ENCODE results near the gene GFRA1.

DNA sequence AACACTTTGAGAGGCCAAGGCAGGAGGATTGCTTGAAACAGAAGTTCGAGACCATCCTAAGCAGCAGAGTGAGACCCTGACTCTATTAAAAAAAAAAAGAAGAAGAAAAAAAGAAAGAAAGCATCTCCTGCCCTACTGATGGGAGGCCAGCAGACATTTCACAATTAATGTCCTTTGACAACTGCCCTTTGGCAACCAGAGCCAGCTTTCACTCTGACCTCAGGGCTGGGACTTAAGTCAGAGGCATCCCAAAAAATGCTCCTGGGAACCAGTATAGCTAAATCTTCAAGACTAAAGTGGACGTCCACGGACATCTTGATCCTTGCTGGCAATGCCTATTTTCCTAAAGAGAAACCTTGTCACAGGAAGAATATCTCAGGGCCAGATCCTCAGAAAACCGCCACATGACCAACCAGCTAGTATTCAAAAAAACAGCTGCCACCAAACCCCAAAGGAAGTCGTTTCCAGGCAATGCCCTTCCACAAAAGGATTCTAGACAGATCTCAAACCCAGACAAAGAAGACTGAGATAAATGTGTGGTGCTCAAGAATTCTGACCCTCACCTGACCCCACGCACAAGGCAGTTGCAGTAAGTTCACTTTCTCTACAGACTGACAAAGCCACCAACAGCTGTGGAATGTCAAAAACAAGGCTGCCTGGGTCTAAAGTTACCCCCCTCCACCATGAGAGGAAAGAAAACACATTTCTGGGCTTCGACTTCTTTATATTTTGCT, 18.4 kb downstream of the GFRA1 start:
- TF ChIP-seq, protein P1, sequence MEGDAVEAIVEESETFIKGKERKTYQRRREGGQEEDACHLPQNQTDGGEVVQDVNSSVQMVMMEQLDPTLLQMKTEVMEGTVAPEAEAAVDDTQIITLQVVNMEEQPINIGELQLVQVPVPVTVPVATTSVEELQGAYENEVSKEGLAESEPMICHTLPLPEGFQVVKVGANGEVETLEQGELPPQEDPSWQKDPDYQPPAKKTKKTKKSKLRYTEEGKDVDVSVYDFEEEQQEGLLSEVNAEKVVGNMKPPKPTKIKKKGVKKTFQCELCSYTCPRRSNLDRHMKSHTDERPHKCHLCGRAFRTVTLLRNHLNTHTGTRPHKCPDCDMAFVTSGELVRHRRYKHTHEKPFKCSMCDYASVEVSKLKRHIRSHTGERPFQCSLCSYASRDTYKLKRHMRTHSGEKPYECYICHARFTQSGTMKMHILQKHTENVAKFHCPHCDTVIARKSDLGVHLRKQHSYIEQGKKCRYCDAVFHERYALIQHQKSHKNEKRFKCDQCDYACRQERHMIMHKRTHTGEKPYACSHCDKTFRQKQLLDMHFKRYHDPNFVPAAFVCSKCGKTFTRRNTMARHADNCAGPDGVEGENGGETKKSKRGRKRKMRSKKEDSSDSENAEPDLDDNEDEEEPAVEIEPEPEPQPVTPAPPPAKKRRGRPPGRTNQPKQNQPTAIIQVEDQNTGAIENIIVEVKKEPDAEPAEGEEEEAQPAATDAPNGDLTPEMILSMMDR (IDR thresholded peaks at IDR 0.05; ENCODE audit: extremely low read depth in 1 of 2, insufficient read depth in 1 of 2, low read depth in 1 of 2, low read length in 2 of 2), result no peak
- no peak for TF ChIP-seq POLR2AphosphoS5 (IDR thresholded peaks at IDR 0.05; ENCODE audit: insufficient read depth, low read depth, low read length)
- no peak for TF ChIP-seq POLR2A (IDR thresholded peaks at IDR 0.05; ENCODE audit: low read depth, low read length)
- TF ChIP-seq EZH2 (IDR thresholded peaks at IDR 0.05; ENCODE audit: borderline replicate concordance, low read depth, low read length, severe bottlenecking), result no peak
- no peak for TF ChIP-seq GATA2 (IDR thresholded peaks at IDR 0.05; ENCODE audit: insufficient read depth, insufficient read length, low read depth, low read length)
- TF ChIP-seq, protein P2, sequence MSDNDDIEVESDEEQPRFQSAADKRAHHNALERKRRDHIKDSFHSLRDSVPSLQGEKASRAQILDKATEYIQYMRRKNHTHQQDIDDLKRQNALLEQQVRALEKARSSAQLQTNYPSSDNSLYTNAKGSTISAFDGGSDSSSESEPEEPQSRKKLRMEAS (IDR thresholded peaks at IDR 0.05; ENCODE audit: insufficient read depth, insufficient read length), result no peak
- TF ChIP-seq FOS (IDR thresholded peaks at IDR 0.05; ENCODE audit: borderline replicate concordance, insufficient read depth, low read length), result no peak
- no peak for TF ChIP-seq MYC (IDR thresholded peaks at IDR 0.05; ENCODE audit: low read depth, low read length)
